Stimulated activated CD4-positive, alpha-beta T cell treated with anti-CD3 and anti-CD28 coated beads, TNF-alpha, amount 100 ng/mL, for 1 hour (primary cell): ENCODE data around the gene HOXC11.

Experiments used
- DNase-seq, 3 donors: peaks; one replicate each; pipeline ENCODE4 v3.0.0-alpha.2; 2020; ENCODE audit warnings: low read depth in 3 of 3, low spot score in 1 of 3

Gene HOXC11

GRCh38 chr12:53942467-53942997 is 30.4 kb upstream of the HOXC11 start:
- DNase-seq: no peak

- no peak for DNase-seq
Measured at GRCh38 chr12:53944209-53944608, 28.7 kb upstream of the HOXC11 start.

- no peak for DNase-seq
Measured at GRCh38 chr12:53944907-53945847, 27.7 kb upstream of the HOXC11 start.

GRCh38 chr12:53947743-53948142 is 25.2 kb upstream of the HOXC11 start:
- DNase-seq: no peak

- no peak for DNase-seq
Measured at GRCh38 chr12:53948650-53949593, 24.0 kb upstream of the HOXC11 start.

GRCh38 chr12:53949631-53950436 is 23.1 kb upstream of the HOXC11 start:
- no peak for DNase-seq

GRCh38 chr12:53950437-53950773 is 22.5 kb upstream of the HOXC11 start:
- no peak for DNase-seq

- DNase-seq: no peak
Measured at GRCh38 chr12:53950789-53951576, 21.9 kb upstream of the HOXC11 start.

- DNase-seq: no peak
Measured at GRCh38 chr12:53951577-53952334, 21.2 kb upstream of the HOXC11 start.

GRCh38 chr12:53952335-53952694 is 20.6 kb upstream of the HOXC11 start:
- DNase-seq: no peak

GRCh38 chr12:53952871-53953734 is 19.8 kb upstream of the HOXC11 start:
- no peak for DNase-seq

- DNase-seq: no peak
Measured at GRCh38 chr12:53953831-53954693, 18.9 kb upstream of the HOXC11 start.

GRCh38 chr12:53954694-53955035 is 18.3 kb upstream of the HOXC11 start, which contains the start of gene HOXC12:
Gene HOXC12 (plus strand): TSS chr12:53954903. CDS start chr12:53954930, 27 bp downstream.
- DNase-seq: no peak

GRCh38 chr12:53955036-53955775 is 17.7 kb upstream of the HOXC11 start:
- DNase-seq: no peak

- no peak for DNase-seq
Measured at GRCh38 chr12:53955776-53956250, 17.1 kb upstream of the HOXC11 start.

- no peak for DNase-seq
Measured at GRCh38 chr12:53956251-53956887, 16.6 kb upstream of the HOXC11 start.
